ENCODE results near the gene CDK17. TPM values are rescaled to one million over a fixed set of nuclear protein-coding genes. Genes with fewer than 3 reads are reported as not detected.
"Not testable (repeated sequence)": the region's sequence is repeated elsewhere in the genome, so short reads cannot be mapped to it uniquely, and the experiment has no call there.

The CDK17 gene
- total RNA-seq, 1 donor from 2014 or later, result 46.7 TPM

GRCh38 chr12:96403870-96404269 lies 3.6 kb upstream of the CDK17 start:
- Mint-ChIP-seq H3K27ac (ENCODE audit: unreplicated experiment) (no peak overlapping the region), H3K36me3 (ENCODE audit: unreplicated experiment) (peaks cover under 1% of the 10 kb centered on the region), H3K9me3 (ENCODE audit: unreplicated experiment) (peaks cover 7% of the 10 kb centered on the region), H3K4me3 (ENCODE audit: unreplicated experiment) (no peak overlapping the region), H3K4me1 (ENCODE audit: low read depth, unreplicated experiment) (peaks cover 9% of the 10 kb centered on the region), H3K27me3 (ENCODE audit: unreplicated experiment) (peaks cover 2% of the 10 kb centered on the region)
- DNase-seq, result no peak
- TF ChIP-seq CTCF (IDR thresholded peaks at IDR 0.05; ENCODE audit: partially characterized antibody, unreplicated experiment), result no peak

GRCh38 chr12:96402522-96402921 lies 2.3 kb upstream of the CDK17 start:
- DNase-seq; H3K4me3 Mint-ChIP-seq (ENCODE audit: unreplicated experiment); H3K36me3 Mint-ChIP-seq (ENCODE audit: unreplicated experiment); H3K27ac Mint-ChIP-seq (ENCODE audit: unreplicated experiment); H3K27me3 Mint-ChIP-seq (ENCODE audit: unreplicated experiment): not testable (repeated sequence)
- Mint-ChIP-seq H3K4me1 (ENCODE audit: low read depth, unreplicated experiment) (peaks cover 14% of the 10 kb centered on the region), H3K9me3 (ENCODE audit: unreplicated experiment) (peaks cover 12% of the 10 kb centered on the region)

- peaks cover 2% of the 10 kb centered on the region for H3K27me3 Mint-ChIP-seq (ENCODE audit: unreplicated experiment)
- peaks cover 4% of the 10 kb centered on the region for H3K36me3 Mint-ChIP-seq (ENCODE audit: unreplicated experiment)
- no peak overlapping the region for H3K4me3 Mint-ChIP-seq (ENCODE audit: unreplicated experiment)
- no peak for TF ChIP-seq CTCF (IDR thresholded peaks at IDR 0.05; ENCODE audit: partially characterized antibody, unreplicated experiment)
- H3K4me1 Mint-ChIP-seq (ENCODE audit: low read depth, unreplicated experiment), result peaks cover 17% of the 10 kb centered on the region
- peaks cover 12% of the 10 kb centered on the region for H3K9me3 Mint-ChIP-seq (ENCODE audit: unreplicated experiment)
- DNase-seq, result no peak
- no peak overlapping the region for H3K27ac Mint-ChIP-seq (ENCODE audit: unreplicated experiment)
These were observed 1.8 kb upstream of the CDK17 start for GRCh38 chr12:96402061-96402460.

- peaks cover 12% of the 10 kb centered on the region for H3K9me3 Mint-ChIP-seq (ENCODE audit: unreplicated experiment)
- TF ChIP-seq CTCF (IDR thresholded peaks at IDR 0.05; ENCODE audit: partially characterized antibody, unreplicated experiment), result no peak
- no peak for DNase-seq
- H3K27me3 Mint-ChIP-seq (ENCODE audit: unreplicated experiment), result peaks cover 2% of the 10 kb centered on the region
- peaks cover 22% of the 10 kb centered on the region for H3K4me1 Mint-ChIP-seq (ENCODE audit: low read depth, unreplicated experiment)
- peaks cover 4% of the 10 kb centered on the region for H3K36me3 Mint-ChIP-seq (ENCODE audit: unreplicated experiment)
- peak overlapping the region; percentile 74 for H3K27ac Mint-ChIP-seq (ENCODE audit: unreplicated experiment)
- H3K4me3 Mint-ChIP-seq (ENCODE audit: unreplicated experiment), result peak overlapping the region; percentile 81
These were observed 1.0 kb upstream of the CDK17 start for GRCh38 chr12:96401076-96401871.

- H3K4me1 Mint-ChIP-seq (ENCODE audit: low read depth, unreplicated experiment), result peaks cover 25% of the 10 kb centered on the region
These were observed 414 bp upstream of the CDK17 start for GRCh38 chr12:96400631-96401075.

More at GRCh38 chr12:96400631-96401075, 414 bp upstream of the CDK17 start:
- Mint-ChIP-seq H3K36me3 (ENCODE audit: unreplicated experiment) (peaks cover 4% of the 10 kb centered on the region), H3K4me3 (ENCODE audit: unreplicated experiment) (peak overlapping the region; percentile 81), H3K27ac (ENCODE audit: unreplicated experiment) (peak overlapping the region; percentile 74), H3K27me3 (ENCODE audit: unreplicated experiment) (peaks cover 2% of the 10 kb centered on the region), H3K9me3 (ENCODE audit: unreplicated experiment) (peaks cover 12% of the 10 kb centered on the region)
- TF ChIP-seq CTCF (IDR thresholded peaks at IDR 0.05; ENCODE audit: partially characterized antibody, unreplicated experiment), result no peak
- DNase-seq, result no peak

Data from glutamatergic neuron (in vitro differentiated cells).